H1 (cell line): ENCODE results near the gene SSH2. TPM values are rescaled to one million over a fixed set of nuclear protein-coding genes. Genes with fewer than 3 reads are reported as not detected.

Source experiments
- CTCF ChIA-PET: fragments of 300-600 bp; sonication (Branson Sonifier 250); formaldehyde crosslinking; loops from one replicate; lab custom pipeline; 2021; ENCODE audit not compliant: partially characterized antibody; lab: Charles Lee
- POLR2A ChIA-PET: fragments of 300-600 bp; sonication (Branson Sonifier 250); formaldehyde crosslinking; loops from one replicate; lab custom pipeline; 2021; ENCODE audit warnings: inconsistent platforms; ENCODE audit not compliant: partially characterized antibody; lab: Charles Lee
- DNase-seq, 2 experiments: peaks; one replicate each; pipeline versions ENCODE4 v3.0.0 to v3.0.0-alpha.2; 2010 to 2022; ENCODE audit warnings: low spot score in 2 of 2, low read depth in 1 of 2, mixed read lengths in 1 of 2
- FAIRE-seq: peaks from 2 replicates; lab custom pipeline; 2011; peaks lifted over from hg19 to GRCh38; lab: Jason Lieb, UNC
- H2AFZ ChIP-seq: 2 replicates; pipeline ENCODE4 v1.8.1; 2012; ENCODE audit warnings: low read length, inconsistent platforms
- H2AK5ac ChIP-seq: 2 replicates; pipeline ENCODE4 v1.6.1; 2013; ENCODE audit warnings: low read depth, low read length
- H2BK120ac ChIP-seq: replicated peaks from 2 replicates; pipeline ENCODE3; 2013; ENCODE audit warnings: low read depth, low read length, inconsistent platforms
- H2BK12ac ChIP-seq: 2 replicates; pipeline ENCODE4 v1.6.1; 2013; ENCODE audit warnings: low read depth, low read length
- H2BK15ac ChIP-seq: 2 replicates; pipeline ENCODE4 v1.6.1; 2013; ENCODE audit warnings: low read length
- H2BK20ac ChIP-seq: 2 replicates; pipeline ENCODE4 v1.6.1; 2013; ENCODE audit warnings: low read length
- H2BK5ac ChIP-seq: 2 replicates; pipeline ENCODE4 v1.6.1; 2013; ENCODE audit warnings: low read depth, low read length
- H3K14ac ChIP-seq: 2 replicates; pipeline ENCODE4 v1.6.1; 2013; ENCODE audit warnings: inconsistent platforms; ENCODE audit not compliant: insufficient read length
- H3K18ac ChIP-seq: 2 replicates; pipeline ENCODE4 v1.6.1; 2013; ENCODE audit warnings: low read length; ENCODE audit errors: extremely low read depth
- H3K23ac ChIP-seq: 2 replicates; pipeline ENCODE4 v1.6.1; 2013; ENCODE audit warnings: inconsistent platforms; ENCODE audit not compliant: insufficient read length
- H3K23me2 ChIP-seq: 2 replicates; pipeline ENCODE4 v1.6.1; 2013; ENCODE audit warnings: low read depth, low read length
- H3K27ac ChIP-seq: 2 replicates; pipeline ENCODE4 v1.6.1; 2011; ENCODE audit warnings: low read depth, low read length, inconsistent platforms
- H3K27me3 ChIP-seq, 4 experiments: replicated peaks in 1 of 4; 1 replicate in 1 of 4; 2 replicates in 3 of 4; pipeline versions ENCODE4 v1.6.1 to v1.8.1; 2011 to 2013; ENCODE audit warnings: low read length in 3 of 4, mild to moderate bottlenecking in 3 of 4, inconsistent platforms in 2 of 4, mixed read lengths in 2 of 4, moderate library complexity in 1 of 4; ENCODE audit not compliant: control insufficient read depth in 3 of 4, insufficient read depth in 3 of 4; ENCODE audit errors: extremely low read depth in 1 of 4
- H3K36me3 ChIP-seq, 4 experiments: 2 replicates each; pipeline versions ENCODE4 v1.6.1 to v1.8.1; 2011 to 2013; ENCODE audit warnings: mild to moderate bottlenecking in 4 of 4, low read length in 3 of 4, moderate library complexity in 2 of 4, control low read depth in 1 of 4, inconsistent platforms in 1 of 4; ENCODE audit not compliant: insufficient read depth in 4 of 4, control insufficient read depth in 2 of 4
- H3K4ac ChIP-seq: replicated peaks from 2 replicates; pipeline ENCODE3; 2013; ENCODE audit warnings: low read length, low read depth, mixed read lengths, inconsistent platforms; ENCODE audit not compliant: insufficient read length
- H3K4me1 ChIP-seq, 4 experiments: replicated peaks in 1 of 4; 1 replicate in 1 of 4; 2 replicates in 3 of 4; pipeline versions ENCODE4 v1.6.1 to v1.8.1; 2011 to 2013; ENCODE audit warnings: low read length in 3 of 4, inconsistent platforms in 2 of 4, mixed read lengths in 1 of 4; ENCODE audit not compliant: insufficient read depth in 4 of 4, control insufficient read depth in 3 of 4
- H3K4me2 ChIP-seq, 2 experiments: 2 replicates each; pipeline versions ENCODE4 v1.6.1 to v1.8.1; 2011 to 2013; ENCODE audit warnings: low read depth in 2 of 2, low read length in 2 of 2, control low read depth in 1 of 2, inconsistent platforms in 1 of 2, mild to moderate bottlenecking in 1 of 2; ENCODE audit not compliant: insufficient read depth in 1 of 2
- H3K4me3 ChIP-seq, 4 experiments: fragments of 200-600, 300-600 bp in 1 of 4; sonication (generic), shearing (Covaris generic), sonication (Bioruptor Twin) in 1 of 4; 2 replicates each; pipeline versions ENCODE4 v1.5.1 to v1.8.1; 2011 to 2016; ENCODE audit warnings: low read length in 4 of 4, low read depth in 3 of 4, control low read depth in 2 of 4, inconsistent platforms in 2 of 4, mild to moderate bottlenecking in 2 of 4, mixed read lengths in 1 of 4, moderate library complexity in 1 of 4; ENCODE audit not compliant: insufficient read depth in 2 of 4; ENCODE audit errors: extremely low read depth in 1 of 4
- H3K56ac ChIP-seq: replicated peaks from 2 replicates; pipeline ENCODE3; 2013; ENCODE audit warnings: low read depth, mild to moderate bottlenecking, mixed read lengths, low read length, inconsistent platforms; ENCODE audit not compliant: insufficient read length
- H3K79me1 ChIP-seq: 2 replicates; pipeline ENCODE4 v1.6.1; 2013; ENCODE audit warnings: low read depth, low read length, control low read depth
- H3K79me2 ChIP-seq, 2 experiments: 2 replicates each; pipeline versions ENCODE4 v1.6.1 to v1.8.1; 2012 to 2013; ENCODE audit warnings: low read length in 2 of 2, mild to moderate bottlenecking in 2 of 2, inconsistent platforms in 1 of 2; ENCODE audit not compliant: insufficient read depth in 2 of 2, control insufficient read depth in 1 of 2
- H3K9ac ChIP-seq, 4 experiments: replicated peaks in 1 of 4; 1 replicate in 1 of 4; 2 replicates in 3 of 4; pipeline versions ENCODE4 v1.6.1 to v1.8.1; 2011 to 2013; ENCODE audit warnings: low read depth in 3 of 4, low read length in 3 of 4, control low read depth in 2 of 4, mild to moderate bottlenecking in 2 of 4, moderate library complexity in 2 of 4, inconsistent platforms in 1 of 4; ENCODE audit errors: extremely low read depth in 1 of 4
- H3K9me3 ChIP-seq, 2 experiments: 2 replicates each; pipeline versions ENCODE4 v1.6.1 to v1.8.1; 2012 to 2013; ENCODE audit warnings: mild to moderate bottlenecking in 2 of 2, moderate library complexity in 2 of 2, control low read depth in 1 of 2, inconsistent platforms in 1 of 2, low read depth in 1 of 2, low read length in 1 of 2, mixed read lengths in 1 of 2; ENCODE audit not compliant: insufficient read depth in 2 of 2
- H4K20me1 ChIP-seq, 2 experiments: replicated peaks in 1 of 2; 2 replicates each; pipeline versions ENCODE3 to v1.8.1; 2011 to 2013; ENCODE audit warnings: inconsistent platforms in 2 of 2, low read length in 2 of 2, mild to moderate bottlenecking in 1 of 2; ENCODE audit not compliant: insufficient read depth in 2 of 2, control insufficient read depth in 1 of 2
- H4K5ac ChIP-seq: 2 replicates; pipeline ENCODE4 v1.6.1; 2013; ENCODE audit warnings: low read length, low read depth, mixed read lengths, inconsistent platforms; ENCODE audit not compliant: insufficient read length
- H4K8ac ChIP-seq: 2 replicates; pipeline ENCODE4 v1.8.0; 2013; ENCODE audit warnings: mild to moderate bottlenecking, moderate library complexity, low read length, inconsistent platforms; ENCODE audit not compliant: insufficient read depth; ENCODE audit errors: extremely low read depth
- H4K91ac ChIP-seq: replicated peaks from 2 replicates; pipeline ENCODE3; 2013; ENCODE audit warnings: low read length, mixed read lengths, inconsistent platforms; ENCODE audit not compliant: insufficient read length
- CTBP2 ChIP-seq: IDR thresholded peaks from 2 replicates; pipeline ENCODE4 v1.7.0; 2011; ENCODE audit warnings: borderline replicate concordance, mild to moderate bottlenecking, moderate library complexity, mixed read lengths, low read length; ENCODE audit not compliant: insufficient read depth, insufficient read length
- HDAC6 ChIP-seq: IDR thresholded peaks from one replicate; pipeline ENCODE4 v1.7.1; 2012; ENCODE audit warnings: low read depth, mild to moderate bottlenecking, inconsistent platforms, low read length, moderate library complexity
- SIN3A ChIP-seq, 2 experiments: IDR thresholded peaks in 1 of 2; conservative IDR thresholded peaks in 1 of 2; 2 replicates each; pipeline ENCODE4 v1.6.1; 2011 to 2012; ENCODE audit warnings: low read length in 2 of 2, improper control_type of control experiment in 1 of 2, low read depth in 1 of 2, mild to moderate bottlenecking in 1 of 2
- SP2 ChIP-seq: IDR thresholded peaks from 2 replicates; pipeline ENCODE4 v1.6.1; 2012; ENCODE audit warnings: mild to moderate bottlenecking, low read length, inconsistent platforms
- polyA plus RNA-seq, 7 experiments: library from polyadenylated mRNA; depleted of rRNA in 3 of 7; stranded (reverse) in 5 of 7; unstranded in 2 of 7; fragments of >200 nt in 5 of 7; fragments of 200-250 nt in 2 of 7; gene quantifications; 1 replicate in 5 of 7; 2 replicates in 1 of 7; 4 replicates in 1 of 7; pipeline versions ENCODE4 v1.2.1 to v1.2.3, GENCODE V29; 2011 to 2013; ENCODE audit warnings: missing spikeins in 2 of 7, mixed read lengths in 2 of 7
- total RNA-seq: library from RNA; stranded (reverse); fragmentation: NEBNext Ultra II Directional; extraction: Animal tissue kit (Norgen Biotek cat#: 25700); gene quantifications from 2 replicates; pipeline ENCODE4 v1.2.1, GENCODE V29; 2021
- TF ChIP-seq, protein P1 (sequence below): IDR thresholded peaks from 2 replicates; pipeline ENCODE4 v1.6.1; 2012; ENCODE audit warnings: inconsistent platforms

The SSH2 gene
- total and polyA plus RNA-seq, 2 of the 8 experiments (the other 6 are each of a cell fraction or from before 2014, with no cell fraction given), result 5.2 to 15.9 TPM

DNA sequence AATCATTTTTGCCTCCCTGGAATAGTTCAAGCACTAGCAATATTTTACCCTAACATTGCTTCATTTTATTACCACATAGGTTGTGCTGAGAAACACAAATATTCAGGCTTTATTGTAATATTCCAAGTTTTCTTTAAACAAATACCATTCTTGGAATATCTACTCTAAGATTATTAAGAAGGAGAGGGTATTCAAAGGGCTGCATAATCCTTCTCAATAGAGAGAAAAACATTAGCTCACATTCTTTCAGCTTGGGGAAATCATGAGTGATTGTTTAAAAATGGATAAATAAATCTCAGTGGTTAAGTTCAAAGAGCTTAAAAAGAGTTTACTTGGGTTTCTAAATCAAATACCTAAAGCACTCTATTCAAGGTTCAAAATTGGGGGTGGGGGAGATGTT, 195.4 kb downstream of the SSH2 start:
- Histone ChIP-seq H3K9ac (no peak overlapping the region), H4K8ac (no peak overlapping the region), H3K4me3 (no peak overlapping the region), H2AK5ac (no peak overlapping the region), H3K9me3 (no peaks in the 10 kb centered on the region), H2BK15ac (no peak overlapping the region), H3K36me3 (no peaks in the 10 kb centered on the region), H3K23ac (no peak overlapping the region), H3K14ac (no peak overlapping the region), H3K4me1 (no peaks in the 10 kb centered on the region), H3K79me2 (no peaks in the 10 kb centered on the region)
- no peak for FAIRE-seq
- TF ChIP-seq SP2 (no peak), HDAC6 (no peak), SIN3A (conservative IDR thresholded peaks at IDR 0.05 in 1 of 2, IDR thresholded peaks at IDR 0.05 in 1 of 2; ENCODE audit: low read depth in 1 of 2, low read length in 2 of 2) (no peak), CTBP2 (no peak)
- TF ChIP-seq, protein P1, sequence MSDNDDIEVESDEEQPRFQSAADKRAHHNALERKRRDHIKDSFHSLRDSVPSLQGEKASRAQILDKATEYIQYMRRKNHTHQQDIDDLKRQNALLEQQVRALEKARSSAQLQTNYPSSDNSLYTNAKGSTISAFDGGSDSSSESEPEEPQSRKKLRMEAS, result no peak
- TF ChIP-seq, all 59 proteins: peak for 0
- CTCF ChIA-PET, result interaction anchor here (0.9 to 1.2 kb wide), 2 partner anchors 45 to 95 kb away, joined by 3 to 4 read pairs; no protein-coding TSS in a partner anchor
- Histone ChIP-seq H3K27me3 (no peaks in the 10 kb centered on the region), H4K5ac (no peak overlapping the region), H3K56ac (no peak overlapping the region), H2BK120ac (no peak overlapping the region), H3K18ac (no peak overlapping the region), H2BK5ac (no peak overlapping the region), H3K27ac (no peak overlapping the region), H2BK20ac (no peak overlapping the region), H2AFZ (no peak overlapping the region), H3K4me2 (no peak overlapping the region), H4K91ac (no peak overlapping the region), H3K23me2 (no peaks in the 10 kb centered on the region; the same call in 1 of the 2 replicates), H3K79me1 (no peaks in the 10 kb centered on the region), H3K4ac (no peak overlapping the region), H4K20me1 (no peaks in the 10 kb centered on the region), H2BK12ac (no peak overlapping the region)
- no peak for DNase-seq
- POLR2A ChIA-PET, result no interaction called here
